Measurements from ENCODE around the gene SUPT3H. TPM values are rescaled to one million over a fixed set of nuclear protein-coding genes. Genes with fewer than 3 reads are reported as not detected.
"Not testable (repeated sequence)": the region's sequence is repeated elsewhere in the genome, so short reads cannot be mapped to it uniquely, and the experiment has no call there.

SUPT3H gene
- total RNA-seq, 1 experiment from 2014 or later, result 7.5 TPM

GRCh38 chr6:45067446-45067845 is 310.3 kb downstream of the SUPT3H start:
- DNase-seq (ENCODE audit: low spot score), result not testable (repeated sequence)

DNA sequence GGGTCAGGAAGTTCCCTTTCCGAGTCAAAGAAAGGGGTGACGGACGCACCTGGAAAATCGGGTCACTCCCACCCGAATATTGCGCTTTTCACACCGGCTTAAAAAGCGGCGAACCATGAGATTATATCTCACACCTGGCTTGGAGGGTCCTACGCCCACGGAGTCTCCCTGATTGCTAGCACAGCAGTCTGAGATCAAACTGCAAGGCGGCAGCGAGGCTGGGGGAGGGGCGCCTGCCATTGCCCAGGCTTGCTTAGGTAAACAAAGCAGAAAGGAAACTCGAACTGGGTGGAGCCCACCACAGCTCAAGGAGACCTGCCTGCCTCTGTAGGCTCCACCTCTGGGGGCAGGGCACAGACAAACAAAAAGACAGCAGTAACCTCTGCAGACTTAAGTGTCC is 315.1 kb downstream of the SUPT3H start:
- not testable (repeated sequence) for DNase-seq (ENCODE audit: low spot score)

DNA sequence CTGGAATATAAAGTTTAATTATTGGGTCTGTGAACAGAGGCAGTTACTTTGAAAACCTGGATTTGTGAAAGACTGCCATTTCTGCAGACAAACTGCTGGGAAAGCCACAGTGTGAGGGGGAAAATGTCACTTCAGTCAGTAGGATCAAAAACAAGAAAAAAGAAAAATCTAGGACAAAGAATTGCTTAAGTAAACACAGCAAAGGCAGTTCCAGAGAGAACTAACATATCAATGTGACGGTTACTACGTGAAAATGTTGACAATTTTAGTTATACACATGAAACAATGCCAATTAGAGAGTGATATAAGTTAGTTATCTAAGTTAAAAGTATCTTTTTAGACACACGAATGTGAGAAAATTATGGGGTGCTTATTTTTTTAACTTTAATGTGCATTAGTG is 320.0 kb downstream of the SUPT3H start:
- no peak for DNase-seq (ENCODE audit: low spot score)

DNA sequence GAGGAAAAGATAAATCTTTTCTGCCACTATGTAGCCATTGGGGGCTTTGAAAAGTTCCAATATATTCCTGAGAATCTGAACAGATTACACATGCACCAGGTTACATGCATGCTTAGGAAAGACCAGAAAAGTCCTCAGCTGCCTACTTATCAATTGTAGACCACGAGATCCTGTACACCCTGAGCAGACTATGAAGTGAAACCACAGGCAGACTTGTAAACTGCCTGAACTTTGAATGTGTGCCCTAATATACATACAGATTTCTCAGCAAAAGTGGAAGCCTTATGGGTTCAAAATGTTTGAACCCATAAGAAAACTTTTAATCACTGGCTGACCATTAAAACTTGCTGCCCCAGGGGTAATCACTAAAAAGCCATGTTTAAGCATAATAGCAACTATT is 323.1 kb downstream of the SUPT3H start:
- peak; percentile 20 for DNase-seq (ENCODE audit: low spot score)

GRCh38 chr6:45052325-45052724 is 325.4 kb downstream of the SUPT3H start:
- DNase-seq (ENCODE audit: low spot score), result no peak

DNA sequence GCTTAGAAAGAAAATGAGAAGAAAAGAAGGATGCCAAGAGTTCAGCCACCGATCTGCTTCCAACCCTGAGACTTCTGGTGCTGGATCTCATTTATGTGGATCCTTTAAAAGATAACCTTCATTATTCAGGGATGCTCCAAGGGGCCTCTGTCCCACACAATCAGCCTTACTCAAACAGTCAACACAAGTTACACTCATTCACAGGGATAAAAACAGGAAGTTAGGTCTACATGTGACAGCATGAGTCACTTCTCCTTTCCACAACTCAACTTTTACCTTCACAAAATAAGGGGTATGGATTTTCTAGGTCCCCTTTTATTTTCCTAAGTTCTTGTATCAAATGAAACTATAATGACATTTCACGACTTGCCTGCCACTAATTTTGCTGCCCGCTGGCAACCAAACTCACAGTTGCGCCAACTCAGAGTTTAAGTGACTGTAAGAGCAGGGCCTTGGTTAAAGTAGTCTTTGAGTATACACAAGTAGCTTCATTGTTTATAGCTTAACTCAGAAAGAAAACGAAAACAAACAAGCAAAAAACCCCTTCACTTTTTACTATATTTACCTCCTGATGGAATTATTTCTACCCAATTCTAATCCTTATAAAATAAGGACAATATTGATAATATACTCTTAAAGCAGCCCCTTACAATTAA is 328.4 kb downstream of the SUPT3H start:
- peak; percentile 70 for DNase-seq (ENCODE audit: low spot score)

GRCh38 chr6:45047573-45047972 is 330.2 kb downstream of the SUPT3H start:
- no peak for DNase-seq (ENCODE audit: low spot score)

DNA sequence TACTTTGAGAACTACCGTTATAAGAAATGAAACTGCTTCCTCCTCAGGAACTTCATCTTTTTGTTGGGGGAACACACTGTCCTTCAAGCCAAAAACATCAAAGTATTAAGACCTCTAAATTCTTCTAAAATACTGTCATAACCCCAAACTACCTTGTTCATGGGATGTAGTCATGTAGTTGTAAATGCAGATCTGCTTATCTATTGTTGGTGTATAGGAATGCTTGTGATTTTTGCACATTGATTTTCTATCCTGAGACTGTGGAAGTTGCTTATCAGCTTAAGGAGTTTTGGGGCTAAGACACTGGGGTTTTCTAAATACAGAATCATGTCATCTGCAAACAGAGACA is 332.5 kb downstream of the SUPT3H start:
- no peak for DNase-seq (ENCODE audit: low spot score)

GRCh38 chr6:45044510-45045252 is 333.1 kb downstream of the SUPT3H start:
- DNase-seq (ENCODE audit: low spot score), result no peak

DNA sequence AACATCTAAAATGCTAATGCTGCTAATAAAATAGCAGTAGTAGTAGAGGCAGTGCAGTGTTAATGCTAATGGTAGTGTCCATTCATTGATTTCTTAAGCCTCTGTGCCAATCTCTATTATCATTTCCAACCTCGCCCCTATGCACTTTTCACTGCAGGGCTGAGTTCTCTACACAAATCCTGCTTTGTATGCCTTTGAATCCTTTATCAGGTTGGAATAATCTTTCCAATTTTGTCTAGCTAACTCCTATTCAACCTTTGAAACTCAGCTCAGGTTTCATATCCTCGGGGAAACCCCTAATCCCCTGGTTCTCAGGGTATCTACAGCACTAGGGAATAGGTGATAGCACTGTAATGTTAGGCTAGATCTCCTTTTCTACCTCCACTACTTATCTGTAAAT is 333.6 kb downstream of the SUPT3H start:
- DNase-seq (ENCODE audit: low spot score), result no peak

DNA sequence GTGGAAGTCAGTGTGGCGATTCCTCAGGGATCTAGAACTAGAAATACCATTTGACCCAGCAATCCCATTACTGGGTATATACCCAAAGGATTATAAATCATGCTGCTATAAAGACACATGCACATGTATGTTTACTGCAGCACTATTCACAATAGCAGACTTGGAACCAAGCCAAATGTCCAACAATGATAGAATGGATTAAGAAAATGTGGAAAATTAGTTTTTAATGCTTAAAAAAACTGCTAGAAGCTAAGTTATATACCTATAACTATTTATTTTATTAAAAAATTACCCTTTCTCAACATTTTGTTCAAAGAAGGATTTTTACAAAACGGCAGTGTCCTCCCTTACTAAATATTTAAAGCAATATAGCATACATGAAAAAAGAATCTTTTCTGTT is 335.1 kb downstream of the SUPT3H start:
- not testable (repeated sequence) for DNase-seq (ENCODE audit: low spot score)

- DNase-seq (ENCODE audit: low spot score), result no peak
Observed at GRCh38 chr6:45038226-45038625, 339.5 kb downstream of the SUPT3H start.

- DNase-seq (ENCODE audit: low spot score), result no peak
Observed at GRCh38 chr6:45036103-45036502, 341.6 kb downstream of the SUPT3H start.

- no peak for DNase-seq (ENCODE audit: low spot score)
Observed at GRCh38 chr6:45032426-45032825, 345.3 kb downstream of the SUPT3H start.

DNA sequence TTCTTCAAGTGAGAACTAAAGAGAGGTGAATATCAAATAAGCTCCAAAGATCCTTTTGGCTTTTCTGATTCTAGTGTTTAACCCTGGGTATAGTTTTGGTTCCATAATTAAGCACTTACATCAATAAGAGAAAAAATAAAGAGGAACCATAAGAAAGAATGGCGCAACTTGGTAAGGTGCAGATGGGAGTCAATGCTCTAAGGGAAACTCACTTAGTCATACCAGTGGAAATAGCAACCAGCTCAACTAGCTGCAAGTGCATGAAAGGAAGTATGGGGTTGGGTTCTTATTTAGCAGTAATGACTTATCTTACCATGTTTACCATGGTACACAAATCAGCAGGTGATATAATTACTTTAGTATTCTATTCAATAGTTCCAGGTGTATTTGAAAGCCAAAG is 346.1 kb downstream of the SUPT3H start:
- DNase-seq (ENCODE audit: low spot score), result no peak

- DNase-seq (ENCODE audit: low spot score), result no peak
Observed at GRCh38 chr6:45027126-45027525, 350.6 kb downstream of the SUPT3H start.

GRCh38 chr6:45026003-45026516 is 351.7 kb downstream of the SUPT3H start:
- no peak for DNase-seq (ENCODE audit: low spot score)

DNA sequence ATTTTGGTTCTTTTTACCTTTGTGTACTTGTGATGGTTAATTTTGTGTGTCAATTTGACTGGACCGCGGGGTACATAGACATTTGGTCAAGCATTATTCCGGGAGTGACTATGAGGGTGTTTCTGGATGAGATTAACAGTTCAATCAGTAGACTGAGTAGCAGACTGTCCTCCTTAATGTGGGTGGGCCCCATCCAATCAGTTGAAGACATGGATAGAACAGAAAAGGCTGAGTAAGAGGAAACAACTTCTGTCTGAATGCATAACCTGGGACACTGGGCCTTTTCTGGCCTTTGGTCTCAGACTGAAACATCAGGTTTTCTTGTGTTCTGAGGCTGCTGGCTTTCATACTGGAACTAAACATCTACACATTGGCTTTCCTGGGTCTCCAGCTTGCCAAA is 353.1 kb downstream of the SUPT3H start:
- DNase-seq (ENCODE audit: low spot score), result no peak

GRCh38 chr6:45021676-45022075 is 356.1 kb downstream of the SUPT3H start:
- DNase-seq (ENCODE audit: low spot score), result peak; percentile 20

DNA sequence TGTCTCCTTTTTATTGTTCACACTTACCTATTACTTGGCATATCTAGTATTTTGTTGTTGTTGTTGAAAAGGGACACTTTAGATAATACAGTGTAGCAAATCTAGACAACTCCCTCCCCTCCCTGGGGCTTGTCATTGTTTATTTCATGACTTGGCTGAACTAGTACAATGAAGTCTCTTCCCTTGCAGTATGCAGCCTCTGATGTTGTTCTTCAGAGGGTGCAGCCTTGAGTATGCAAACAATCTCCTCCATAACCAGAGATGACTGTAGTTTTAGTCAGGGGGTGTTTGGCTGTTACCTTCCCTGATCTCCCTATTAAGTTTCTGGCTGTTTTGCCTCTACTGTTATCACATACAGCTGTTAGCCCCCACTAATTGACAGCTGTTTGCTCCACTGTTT is 365.0 kb downstream of the SUPT3H start:
- no peak for DNase-seq (ENCODE audit: low spot score)

- DNase-seq (ENCODE audit: low spot score), result no peak
Observed at GRCh38 chr6:45009576-45009975, 368.2 kb downstream of the SUPT3H start.

GRCh38 chr6:45006893-45007292 is 370.8 kb downstream of the SUPT3H start:
- DNase-seq (ENCODE audit: low spot score), result no peak

DNA sequence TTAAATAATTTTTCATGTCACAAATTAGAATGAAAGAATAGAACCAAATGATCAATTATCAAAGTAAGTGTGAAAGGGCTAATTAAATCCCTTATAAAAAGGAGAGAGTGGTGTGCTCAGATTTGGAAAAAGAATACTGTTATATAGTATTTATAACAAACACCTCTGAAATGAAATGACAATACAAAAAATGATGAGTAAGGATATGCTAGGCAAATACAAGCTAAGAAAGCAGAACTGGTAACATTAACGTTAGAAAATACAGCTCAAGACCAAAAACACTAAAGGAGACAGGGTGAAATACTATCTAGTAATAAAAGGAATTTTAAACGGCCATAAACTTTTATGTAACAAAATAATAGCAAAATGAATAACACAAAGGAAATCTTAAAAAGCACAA is 373.8 kb downstream of the SUPT3H start:
- no peak for DNase-seq (ENCODE audit: low spot score)
